Subcutaneous adipose tissue (tissue), 4 donors: ENCODE measurements around the gene SNRPD3. TPM values are rescaled to one million over a fixed set of nuclear protein-coding genes. Genes with fewer than 3 reads are reported as not detected.

ENCODE experiments used
- CTCF ChIP-seq: fragments of 450-650 bp; IDR thresholded peaks from one replicate; pipeline ENCODE4 v1.5.1; 2016; ENCODE audit warnings: low read depth, mild to moderate bottlenecking, control low read depth, antibody characterized with exemption, moderate library complexity
- total RNA-seq, 4 donors: library from RNA; depleted of rRNA; stranded (reverse); fragments of >200 nt; gene quantifications; one replicate each; pipeline ENCODE4 v1.1.0, GENCODE V29; 2016

The SNRPD3 gene
- total RNA-seq, 4 donors from 2014 or later, result 82.4 to 154 (median 104) TPM

GRCh38 chr22:24579258-24579601 is 23.4 kb downstream of the SNRPD3 start:
- no peak for TF ChIP-seq CTCF

- no peak for TF ChIP-seq CTCF
Observed at GRCh38 chr22:24580276-24580675, 24.5 kb downstream of the SNRPD3 start.

- TF ChIP-seq CTCF, result no peak
Observed at GRCh38 chr22:24582056-24582814, 26.4 kb downstream of the SNRPD3 start.

- no peak for TF ChIP-seq CTCF
Observed at GRCh38 chr22:24583221-24584165, 27.7 kb downstream of the SNRPD3 start.

- TF ChIP-seq CTCF, result no peak
Observed at GRCh38 chr22:24584166-24584790, 28.5 kb downstream of the SNRPD3 start.

GRCh38 chr22:24584871-24585411 is 29.1 kb downstream of the SNRPD3 start:
- no peak for TF ChIP-seq CTCF

GRCh38 chr22:24585461-24585860 is 29.7 kb downstream of the SNRPD3 start:
- TF ChIP-seq CTCF, result no peak
